CD14-positive monocyte (primary cell): Measurements from ENCODE around the gene TMEM132A. TPM values are rescaled to one million over a fixed set of nuclear protein-coding genes. Genes with fewer than 3 reads are reported as not detected.
A peak's percentile ranks its signal among the peaks of the same experiment; 100 is the strongest.

Experiments
- DNase-seq, 3 donors: peaks; one replicate each; pipeline ENCODE4 v3.0.0-alpha.2; 2011 to 2022
- H2AFZ ChIP-seq: 2 replicates; pipeline ENCODE4 v1.6.0; 2012; ENCODE audit warnings: mild to moderate bottlenecking, low read depth, low read length, inconsistent platforms; ENCODE audit not compliant: insufficient read depth, poor library complexity, severe bottlenecking
- H3K27ac ChIP-seq, 2 donors: 1 replicate in 1 of 2; 2 replicates in 1 of 2; pipeline ENCODE4 v1.5.1; 2012 to 2013; ENCODE audit warnings: low read length in 2 of 2, control low read depth in 1 of 2, inconsistent platforms in 1 of 2, low read depth in 1 of 2, mild to moderate bottlenecking in 1 of 2
- H3K27me3 ChIP-seq, 2 donors: one replicate each; pipeline versions ENCODE4 v1.6.0 to v1.6.1; 2011 to 2013; ENCODE audit warnings: low read length in 2 of 2; ENCODE audit not compliant: control insufficient read depth in 2 of 2, insufficient read depth in 2 of 2
- H3K36me3 ChIP-seq, 2 donors: replicated peaks in 1 of 2; 1 replicate in 1 of 2; 2 replicates in 1 of 2; pipeline versions ENCODE4 v1.5.1 to v1.6.1; 2012 to 2013; ENCODE audit warnings: low read length in 2 of 2, control low read depth in 1 of 2, inconsistent platforms in 1 of 2, mild to moderate bottlenecking in 1 of 2; ENCODE audit not compliant: insufficient read depth in 2 of 2, control insufficient read depth in 1 of 2
- H3K4me1 ChIP-seq, 2 donors: 1 replicate in 1 of 2; 2 replicates in 1 of 2; pipeline versions ENCODE4 v1.5.1 to v1.6.1; 2012 to 2013; ENCODE audit warnings: low read length in 2 of 2, control low read depth in 1 of 2, inconsistent platforms in 1 of 2, mild to moderate bottlenecking in 1 of 2, moderate library complexity in 1 of 2; ENCODE audit not compliant: insufficient read depth in 2 of 2, control insufficient read depth in 1 of 2
- H3K4me2 ChIP-seq: replicated peaks from 2 replicates; pipeline ENCODE3; 2012; ENCODE audit warnings: low read length, moderate library complexity, mild to moderate bottlenecking; ENCODE audit not compliant: poor library complexity, severe bottlenecking; ENCODE audit errors: extremely low read depth
- H3K4me3 ChIP-seq, 3 experiments: fragments of 200-600 bp in 1 of 3; sonication (generic) in 1 of 3; replicated peaks in 1 of 3; 1 replicate in 2 of 3; 2 replicates in 1 of 3; pipeline ENCODE4 v1.5.1; 2011 to 2013; ENCODE audit warnings: low read length in 3 of 3, mild to moderate bottlenecking in 3 of 3, control low read depth in 2 of 3, low read depth in 2 of 3, inconsistent platforms in 1 of 3, moderate library complexity in 1 of 3
- H3K79me2 ChIP-seq: 2 replicates; pipeline ENCODE4 v1.6.0; 2012; ENCODE audit warnings: mild to moderate bottlenecking, control low read depth, inconsistent platforms, low read length, moderate library complexity; ENCODE audit not compliant: insufficient read depth
- H3K9ac ChIP-seq: 2 replicates; pipeline ENCODE4 v1.6.0; 2017; ENCODE audit warnings: low read length, mild to moderate bottlenecking; ENCODE audit not compliant: insufficient read depth, poor library complexity, severe bottlenecking
- H3K9me3 ChIP-seq, 2 donors: replicated peaks in 1 of 2; 1 replicate in 1 of 2; 2 replicates in 1 of 2; pipeline versions ENCODE4 v1.5.1 to v1.6.1; 2012 to 2013; ENCODE audit warnings: low read length in 2 of 2, control low read depth in 1 of 2; ENCODE audit not compliant: control insufficient read depth in 1 of 2, insufficient read depth in 1 of 2
- H4K20me1 ChIP-seq: 2 replicates; pipeline ENCODE4 v1.6.0; 2012; ENCODE audit warnings: mild to moderate bottlenecking, low read length, control low read depth, moderate library complexity; ENCODE audit not compliant: insufficient read depth
- H3K27ac Mint-ChIP-seq, 7 donors: one replicate each; pipeline ENCODE4 v1.8.0; 2020; ENCODE audit warnings: mild to moderate bottlenecking in 7 of 7, mixed read lengths in 7 of 7, moderate library complexity in 6 of 7, inconsistent platforms in 2 of 7
- H3K27me3 Mint-ChIP-seq, 3 donors: one replicate each; pipeline ENCODE4 v1.8.0; 2021 to 2022; ENCODE audit warnings: low read depth in 3 of 3, mild to moderate bottlenecking in 3 of 3, mixed read lengths in 3 of 3, moderate library complexity in 3 of 3, inconsistent platforms in 1 of 3
- H3K36me3 Mint-ChIP-seq, 2 donors: one replicate each; pipeline ENCODE4 v1.8.0; 2020; ENCODE audit warnings: mixed read lengths in 2 of 2, inconsistent platforms in 1 of 2, mild to moderate bottlenecking in 1 of 2
- H3K4me1 Mint-ChIP-seq: one replicate; pipeline ENCODE4 v1.8.0; 2020; ENCODE audit warnings: mild to moderate bottlenecking, mixed read lengths
- H3K4me3 Mint-ChIP-seq, 2 donors: one replicate each; pipeline ENCODE4 v1.8.0; 2020; ENCODE audit warnings: mild to moderate bottlenecking in 2 of 2, mixed read lengths in 2 of 2, moderate library complexity in 1 of 2
- H3K9me3 Mint-ChIP-seq, 7 donors: one replicate each; pipeline ENCODE4 v1.8.0; 2020 to 2022; ENCODE audit warnings: mixed read lengths in 7 of 7, mild to moderate bottlenecking in 6 of 7, moderate library complexity in 6 of 7, inconsistent platforms in 2 of 7
- CTCF ChIP-seq: fragments of 200-600 bp; IDR thresholded peaks from one replicate; pipeline ENCODE4 v1.8.0; 2022; ENCODE audit warnings: antibody characterized with exemption, mild to moderate bottlenecking
- WGBS: methylation state at CpG from one replicate; pipeline ENCODE4 v1.1.5; 2013; ENCODE audit warnings: missing lambda C conversion rate; ENCODE audit not compliant: insufficient coverage; 5-methylcytosine and 5-hydroxymethylcytosine counted together
- intact Hi-C, 2 donors: fragments of 100-400 bp; cut with micrococcal nuclease; formaldehyde crosslinking; loops; one replicate each; pipeline versions ENCODE4 v1.15.0 to v1.15.1; 2023
- polyA plus RNA-seq, 3 donors: library from polyadenylated mRNA; depleted of rRNA in 1 of 3; unstranded in 2 of 3; stranded (reverse) in 1 of 3; fragments of 300-500 nt in 2 of 3; fragments of >200 nt in 1 of 3; fragmentation: Illumina TruSeq in 2 of 3; gene quantifications; 1 replicate in 2 of 3; 2 replicates in 1 of 3; pipeline ENCODE4 v1.2.3, GENCODE V29; 2012 to 2021

TMEM132A gene
- polyA plus RNA-seq, 3 donors = 0.01 to 0.31 (median 0.21) TPM

- WGBS = 50% methylated on average over 1 of the region's 2 CpGs
- peaks cover 65% of the 10 kb centered on the region for H3K4me1 Mint-ChIP-seq
- peaks cover 71% of the 10 kb centered on the region for H3K79me2 ChIP-seq
Measured at GRCh38 chr11:60947700-60948099, 23.4 kb downstream of the TMEM132A start.

GRCh38 chr11:60948250-60948649 is 24.0 kb downstream of the TMEM132A start:
- Histone ChIP-seq H3K36me3 (peaks cover 42 to 59% of the 10 kb centered on the region in 2 donors), H3K9me3 (no peaks in the 10 kb centered on the region), H3K9ac (no peak overlapping the region), H3K4me2 (peak overlapping the region; percentile 94), H3K4me3 (peak overlapping the region in 1 of 3 experiments; percentile 94), H3K27ac (no peak overlapping the region), H3K27me3 (no peaks in the 10 kb centered on the region), H3K4me1 (peaks cover 44 to 73% of the 10 kb centered on the region in 2 donors), H3K79me2 (peaks cover 71% of the 10 kb centered on the region), H4K20me1 (peaks cover 79% of the 10 kb centered on the region), H2AFZ (no peak overlapping the region)
- intact Hi-C loops = no loop called here
- Mint-ChIP-seq H3K9me3 (peaks cover 0 to 7% (median 0%) of the 10 kb centered on the region in 7 donors), H3K36me3 (peaks cover 65 to 76% of the 10 kb centered on the region in 2 donors), H3K4me3 (peak overlapping the region; percentile 76 to 95), H3K27ac (peak overlapping the region in 3 of 7 donors; percentile 6 to 41 (median 13)), H3K27me3 (peaks cover 6 to 17% (median 15%) of the 10 kb centered on the region in 3 donors), H3K4me1 (peaks cover 70% of the 10 kb centered on the region)
- no peak for TF ChIP-seq CTCF
- 100% methylated on average over 2 of the region's 5 CpGs for WGBS
- DNase-seq = no peak

More at GRCh38 chr11:60947700-60948099, 23.4 kb downstream of the TMEM132A start:
- Mint-ChIP-seq H3K27me3 (peaks cover 6 to 15% (median 13%) of the 10 kb centered on the region in 3 donors), H3K36me3 (peaks cover 71 to 77% of the 10 kb centered on the region in 2 donors), H3K27ac (no peak overlapping the region), H3K9me3 (peaks cover 0 to 7% (median 0%) of the 10 kb centered on the region in 7 donors), H3K4me3 (no peak overlapping the region)
- H4K20me1 ChIP-seq = peaks cover 85% of the 10 kb centered on the region
- DNase-seq = no peak
- no peak overlapping the region for H2AFZ ChIP-seq
- no peaks in the 10 kb centered on the region for H3K9me3 ChIP-seq
- H3K9ac ChIP-seq = no peak overlapping the region
- intact Hi-C loops = no loop called here
- TF ChIP-seq CTCF = no peak
- no peak overlapping the region for H3K27ac ChIP-seq
- H3K27me3 ChIP-seq = no peaks in the 10 kb centered on the region
- peak overlapping the region; percentile 3 for H3K4me2 ChIP-seq
- H3K36me3 ChIP-seq = peaks cover 48 to 64% of the 10 kb centered on the region in 2 donors
- peaks cover 38 to 68% of the 10 kb centered on the region in 2 donors for H3K4me1 ChIP-seq
- H3K4me3 ChIP-seq = no peak overlapping the region
